GM18519 (cell line): ENCODE data around the gene SMAD5.

Source experiments
- ATAC-seq: cut with Tn5 transposase; IDR thresholded peaks from one replicate; pipeline ENCODE4 v1.9.1; 2021; ENCODE audit warnings: mild to moderate bottlenecking, moderate library complexity; ENCODE audit not compliant: unreplicated experiment, low FRiP score

The SMAD5 gene

DNA sequence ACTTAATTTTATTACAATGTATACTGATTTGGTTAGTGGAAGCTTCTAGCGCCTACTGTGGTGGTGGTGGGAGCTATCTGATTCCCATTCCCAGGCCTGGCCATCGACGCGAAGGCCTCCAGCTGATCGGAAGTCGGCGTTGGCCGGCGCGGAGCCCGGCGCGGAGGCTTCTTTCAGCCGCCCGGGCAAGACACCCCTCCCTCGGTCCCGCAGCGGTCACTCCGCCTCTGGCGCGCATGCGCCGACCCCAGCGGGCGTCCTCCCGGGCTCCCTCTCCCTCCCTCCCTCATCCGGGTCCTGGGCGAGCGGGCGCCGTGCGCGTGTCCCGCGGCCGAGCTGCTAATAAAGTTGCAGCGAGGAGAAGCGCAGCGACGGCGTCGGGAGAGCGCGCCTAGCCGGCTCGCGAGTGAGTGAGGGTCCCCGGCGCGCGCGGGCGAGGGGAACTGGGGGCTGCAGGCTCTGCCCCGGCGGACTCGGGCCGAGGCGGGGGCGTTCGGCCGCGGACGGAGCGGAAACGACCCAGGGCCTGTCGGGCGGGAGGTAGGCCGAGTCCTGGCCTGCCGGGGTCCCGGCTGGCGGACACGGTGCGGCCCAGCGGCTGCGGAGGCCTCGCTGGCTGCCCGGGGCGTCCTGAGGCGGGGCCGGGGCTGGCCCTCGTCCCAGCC lies at the start of gene SMAD5:
TSS of gene SMAD5 (plus strand) at position 289 of the 665 bp plus-strand sequence. CDS start 20,916 bp downstream, outside the sequence.
- peak; percentile 79 for ATAC-seq

DNA sequence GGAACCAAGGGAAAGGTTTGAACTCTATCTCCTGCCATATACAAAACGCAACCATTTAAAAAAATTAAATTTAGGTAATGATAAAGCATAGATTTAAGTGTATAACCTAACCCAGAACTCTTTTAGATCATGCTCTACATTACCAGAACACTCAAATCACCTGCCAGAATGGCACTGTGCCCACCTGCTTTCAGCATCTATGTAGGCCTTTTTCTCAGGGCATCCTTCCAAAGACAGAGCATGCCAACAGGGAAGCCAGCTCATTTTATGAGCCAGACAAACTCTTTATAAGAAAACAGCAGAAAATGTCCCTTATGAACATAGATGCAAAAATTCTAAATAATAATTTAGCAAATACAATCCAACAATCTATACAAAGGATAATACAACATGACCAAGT lies 47.9 kb upstream of the SMAD5 start:
- no peak for ATAC-seq

DNA sequence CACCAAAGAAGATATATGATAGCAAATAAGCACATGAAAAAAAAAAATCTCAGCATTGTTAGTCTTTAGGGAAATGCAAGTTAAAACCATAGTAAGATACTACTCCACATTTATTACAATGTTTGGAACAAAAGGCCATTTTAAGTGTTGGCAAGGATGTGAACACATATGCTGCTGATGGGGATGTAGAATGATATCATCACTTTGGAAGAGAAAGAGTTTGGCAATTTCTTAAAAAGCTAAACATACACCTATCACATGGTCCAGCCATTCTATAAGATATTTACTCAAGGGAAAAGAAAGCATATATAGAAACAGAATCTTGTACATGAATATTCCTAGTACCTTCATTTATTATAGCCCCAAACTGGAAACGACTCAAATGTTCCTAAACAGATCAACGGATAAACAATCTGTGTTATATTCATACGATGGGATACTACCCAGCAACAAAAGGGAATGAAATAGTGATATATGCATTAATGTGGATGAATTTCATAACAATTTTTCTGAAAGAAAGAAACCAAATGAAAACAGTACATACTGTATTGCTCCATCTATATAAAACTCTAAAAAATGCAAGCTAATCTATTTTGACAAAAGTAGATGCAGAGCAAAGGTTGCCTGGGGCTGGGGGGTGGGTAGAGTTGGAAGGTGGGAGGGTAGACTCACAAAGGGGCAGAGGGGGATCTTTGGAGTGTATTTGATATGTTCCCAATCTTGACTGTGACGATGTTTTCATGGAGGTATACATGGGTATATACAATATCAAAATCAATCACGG lies 45.7 kb upstream of the SMAD5 start:
- ATAC-seq: no peak

DNA sequence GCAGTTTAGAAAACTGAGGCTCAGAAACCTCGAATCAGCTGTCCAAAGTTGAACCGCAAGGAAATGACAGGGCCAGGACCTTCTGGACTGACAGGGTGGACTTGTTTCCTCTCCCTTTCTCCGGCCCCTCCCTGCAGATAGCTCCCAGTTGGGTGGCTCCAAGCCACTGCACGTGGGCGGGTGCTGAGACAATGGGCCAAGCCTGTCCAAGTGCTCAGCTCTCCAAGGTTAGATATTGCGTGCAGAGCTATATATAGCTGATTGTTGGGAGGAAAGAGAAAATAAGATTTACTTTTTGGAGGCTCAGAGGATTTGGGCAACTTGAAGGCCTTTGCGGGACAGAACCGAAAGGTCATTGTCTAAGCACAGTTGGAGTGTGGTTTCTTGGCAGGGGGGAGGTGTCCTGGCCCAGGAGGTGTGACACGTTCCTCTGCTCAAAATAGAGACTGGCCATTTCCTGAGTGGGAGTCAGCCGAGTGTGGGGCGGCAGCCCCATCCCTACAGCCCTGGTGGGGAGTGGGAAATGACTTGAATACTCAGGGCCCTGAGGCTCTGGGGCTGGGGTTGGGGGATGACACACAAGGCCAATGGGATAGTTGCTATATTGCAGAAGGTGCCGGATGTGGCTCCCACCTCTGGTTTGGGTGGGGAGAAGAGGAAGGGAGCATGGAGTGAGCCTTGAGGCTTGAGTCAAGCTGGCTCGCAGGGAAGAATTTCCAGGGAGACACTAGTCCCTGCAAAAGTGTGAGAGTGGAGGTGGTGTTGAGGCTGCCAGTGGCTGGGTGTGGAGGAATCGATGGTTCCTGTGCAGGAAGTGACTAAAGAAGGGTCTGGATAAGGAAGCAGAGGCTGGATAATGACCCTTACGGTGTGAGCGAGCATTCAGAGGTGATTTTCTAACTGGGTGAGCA lies 44.4 kb upstream of the SMAD5 start:
- ATAC-seq: no peak

DNA sequence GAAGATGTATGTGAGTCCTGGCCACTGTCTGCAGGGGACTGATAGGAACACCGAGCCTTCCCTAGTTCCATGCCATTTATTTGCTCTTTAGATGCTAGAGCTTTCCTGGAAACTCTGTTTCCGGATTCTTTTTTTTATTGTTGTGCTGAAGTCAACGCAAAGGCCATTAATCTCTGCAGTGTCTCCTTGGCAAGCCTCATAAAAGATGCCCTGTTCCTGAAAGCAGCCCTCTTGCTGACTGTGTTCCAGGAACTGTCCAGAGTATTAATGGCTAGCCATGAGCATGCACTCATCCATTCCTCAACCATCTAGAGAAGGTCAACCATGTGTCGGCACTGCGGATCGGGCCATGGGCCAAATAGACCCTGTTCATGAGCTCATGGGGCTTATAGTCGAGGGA lies 42.9 kb upstream of the SMAD5 start:
- no peak for ATAC-seq

DNA sequence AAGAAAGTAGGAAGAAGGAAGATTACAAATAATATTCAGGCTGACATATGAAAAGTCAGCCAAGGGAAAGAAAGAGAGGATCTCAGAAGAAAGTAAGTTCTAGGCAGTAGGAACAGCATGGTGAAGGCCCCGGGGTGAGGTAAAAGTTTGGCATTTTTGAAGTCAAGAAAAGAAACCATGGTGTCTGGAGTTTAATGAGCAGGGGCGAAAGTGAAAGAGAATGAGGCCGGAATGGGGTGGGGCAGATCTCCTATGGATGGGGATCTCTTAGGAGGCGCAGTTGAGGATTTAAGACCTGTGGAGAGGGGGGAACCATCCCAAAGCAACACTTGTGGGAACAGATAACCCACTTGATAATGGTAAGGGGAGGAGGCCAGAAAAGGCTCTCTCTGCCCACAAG lies 42.3 kb upstream of the SMAD5 start:
- ATAC-seq: no peak

DNA sequence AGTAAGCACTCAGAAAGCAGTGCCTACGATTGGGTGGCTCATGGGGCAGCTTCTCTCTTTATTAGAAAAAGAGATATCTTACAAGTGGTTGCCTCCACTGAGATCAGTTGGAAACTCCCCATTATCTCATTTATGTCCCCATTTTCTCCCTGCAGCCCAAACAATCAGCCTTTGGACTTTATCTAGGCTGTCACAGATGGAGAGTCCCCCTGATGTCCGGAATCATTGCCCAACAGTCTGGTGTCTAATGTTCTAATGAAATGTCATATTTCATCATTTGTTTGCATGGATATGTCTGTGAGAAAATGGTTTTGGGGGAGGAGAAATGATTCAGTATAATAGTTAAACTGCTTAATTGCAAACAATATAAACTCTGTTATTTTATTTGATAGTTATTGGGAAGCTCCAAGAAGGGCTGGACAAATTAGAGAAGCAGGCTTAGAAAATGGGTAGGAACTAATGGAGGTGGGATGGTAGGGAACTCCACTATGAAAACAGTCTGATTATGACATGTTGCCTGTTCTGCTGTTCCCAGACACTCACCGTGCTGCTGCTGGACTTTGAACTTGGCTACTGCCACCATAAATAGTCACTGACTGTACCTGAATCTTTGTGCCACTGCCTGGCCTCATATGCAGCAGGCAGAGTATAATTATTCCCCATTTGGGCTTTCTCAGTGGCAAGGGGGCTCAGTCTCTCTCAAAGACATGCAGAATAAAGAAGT lies 38.3 kb upstream of the SMAD5 start:
- ATAC-seq: no peak

DNA sequence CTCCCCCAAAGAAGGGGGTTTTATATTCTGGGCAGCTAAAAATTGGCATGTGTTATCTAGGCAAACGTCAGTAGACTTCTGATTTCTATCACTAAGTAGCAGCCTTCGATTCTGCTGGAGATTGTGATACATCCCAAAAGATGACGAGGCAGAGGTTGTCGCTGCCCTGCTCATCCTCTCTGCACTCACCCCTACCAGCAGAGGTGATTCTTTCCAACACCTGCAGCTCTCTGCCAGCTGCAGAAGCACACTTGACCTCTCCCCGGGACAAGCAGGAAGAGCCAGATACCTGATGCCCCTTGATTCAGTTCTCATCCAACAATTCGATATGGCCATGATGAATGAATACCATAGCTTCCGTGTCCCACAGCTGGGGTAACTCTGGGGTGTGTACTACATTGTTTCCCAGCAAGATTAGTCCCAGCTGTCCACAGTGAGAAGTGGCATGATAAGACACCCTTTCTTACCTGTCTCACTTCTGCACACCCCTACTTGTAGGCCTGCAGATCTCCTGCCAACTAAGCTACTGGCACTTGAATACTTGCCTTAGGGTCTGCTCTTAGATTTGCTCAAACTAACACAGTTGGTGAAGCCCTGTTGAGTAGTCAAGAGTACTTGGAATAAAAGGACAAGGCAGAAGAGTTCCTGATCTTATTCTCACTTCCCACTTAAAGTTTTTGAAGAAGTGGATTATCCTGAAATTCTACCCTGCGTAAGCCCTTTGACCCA lies 37.6 kb upstream of the SMAD5 start:
- ATAC-seq: no peak

DNA sequence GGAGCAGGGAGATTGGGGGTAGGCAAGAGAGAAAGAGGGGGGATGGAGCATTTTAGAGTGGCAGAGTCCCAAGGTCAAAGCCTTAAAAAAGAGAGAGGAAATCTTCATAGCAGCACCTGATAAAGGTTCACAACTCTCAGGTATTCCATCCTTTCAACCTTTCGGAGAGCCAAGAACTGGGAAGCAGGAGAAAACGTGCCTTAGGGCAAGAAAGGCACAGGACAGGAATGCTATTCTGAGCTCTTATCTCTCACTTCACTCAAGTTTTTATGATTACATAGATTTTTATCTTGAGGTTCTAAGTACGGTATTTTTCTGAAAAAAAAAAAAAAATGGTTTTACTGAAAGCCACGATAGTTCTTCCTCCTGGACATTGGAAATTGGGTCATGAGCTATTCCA lies 34.5 kb upstream of the SMAD5 start:
- no peak for ATAC-seq

DNA sequence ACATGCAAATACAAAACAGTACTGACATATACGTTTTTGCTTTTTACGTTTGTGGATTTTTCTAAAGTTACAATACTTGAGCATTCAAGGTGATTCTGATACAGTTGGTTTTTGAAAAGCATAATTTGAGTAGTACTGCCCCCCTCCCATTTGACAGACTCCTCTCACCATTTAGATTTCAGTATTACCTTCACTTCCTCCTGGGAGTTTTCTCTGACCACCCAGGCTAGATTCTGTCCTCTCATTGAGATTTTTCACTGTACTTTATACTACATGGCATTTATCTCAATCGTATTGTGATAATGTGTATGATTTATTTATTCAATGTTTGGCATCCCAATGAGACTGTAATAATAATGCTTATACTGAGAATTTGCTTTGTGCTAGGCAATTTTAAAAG lies 32.8 kb upstream of the SMAD5 start:
- ATAC-seq: no peak

DNA sequence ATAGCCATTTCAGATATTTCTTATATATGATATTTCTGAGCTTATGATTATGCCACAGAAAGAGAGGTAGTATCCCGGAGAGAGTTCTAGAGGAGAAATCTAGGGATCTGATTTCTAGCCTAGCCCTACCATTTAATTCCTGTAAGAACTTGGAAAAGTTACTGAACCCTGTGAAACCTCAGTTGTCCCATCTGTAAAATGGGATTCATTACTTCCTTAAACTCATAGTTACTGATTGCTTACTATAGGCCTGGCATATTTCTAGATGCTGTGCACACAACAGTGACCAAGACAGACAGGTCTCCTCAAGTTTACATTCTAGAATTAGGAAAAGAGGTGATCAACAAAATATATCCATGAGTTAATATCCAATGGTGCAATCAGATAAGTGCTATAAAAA lies 30.8 kb upstream of the SMAD5 start:
- no peak for ATAC-seq

DNA sequence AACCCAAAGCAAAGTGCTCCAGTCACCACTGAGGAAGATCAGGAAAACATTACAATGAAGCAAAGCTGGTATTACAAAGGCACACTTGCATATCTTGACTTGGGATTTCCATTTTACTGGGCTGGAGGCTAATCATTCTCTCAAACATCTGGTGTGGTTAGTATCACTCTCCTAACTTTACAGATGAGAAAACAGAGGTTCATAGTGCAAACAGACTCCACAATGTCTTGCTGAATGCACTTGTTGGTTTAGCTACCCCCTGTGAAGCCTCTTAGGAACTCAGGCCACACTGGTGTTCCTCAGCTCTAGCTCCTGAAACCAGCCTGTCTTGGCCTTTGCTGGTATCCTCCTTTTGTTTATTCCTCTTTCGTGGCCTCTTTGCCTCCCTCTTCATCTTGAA lies 29.5 kb upstream of the SMAD5 start:
- ATAC-seq: no peak

DNA sequence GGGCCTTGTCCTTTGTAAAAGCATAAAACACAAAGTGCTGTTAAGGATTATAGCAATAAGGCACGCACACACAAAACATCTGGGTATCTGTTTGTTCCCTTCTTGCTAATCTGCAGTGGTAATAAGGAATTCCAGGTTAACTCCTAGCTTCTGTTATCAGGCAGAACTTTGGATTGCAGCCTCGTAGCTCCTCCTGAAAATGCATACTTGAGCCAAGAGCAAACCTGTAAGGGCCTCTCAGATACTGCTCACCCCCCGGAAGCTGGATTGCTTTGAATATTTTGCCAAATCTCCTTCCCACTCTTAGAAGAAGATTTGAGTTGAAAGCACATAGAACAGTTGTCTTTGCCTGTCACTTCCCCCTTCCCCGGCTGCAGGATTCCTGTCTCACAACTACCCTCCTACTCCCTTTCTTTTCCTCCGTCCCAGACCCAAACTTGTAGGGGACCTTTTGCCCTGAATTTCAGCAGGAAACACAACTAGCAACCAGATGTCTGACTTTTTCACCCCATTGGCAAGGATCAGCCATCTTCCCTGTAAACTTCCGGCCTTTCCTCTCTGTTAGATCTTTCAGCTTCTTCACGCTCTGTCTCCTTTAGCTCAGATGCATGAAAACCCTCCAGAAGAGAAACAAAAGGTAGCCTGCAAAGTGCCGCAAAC lies 28.2 kb upstream of the SMAD5 start:
- no peak for ATAC-seq

DNA sequence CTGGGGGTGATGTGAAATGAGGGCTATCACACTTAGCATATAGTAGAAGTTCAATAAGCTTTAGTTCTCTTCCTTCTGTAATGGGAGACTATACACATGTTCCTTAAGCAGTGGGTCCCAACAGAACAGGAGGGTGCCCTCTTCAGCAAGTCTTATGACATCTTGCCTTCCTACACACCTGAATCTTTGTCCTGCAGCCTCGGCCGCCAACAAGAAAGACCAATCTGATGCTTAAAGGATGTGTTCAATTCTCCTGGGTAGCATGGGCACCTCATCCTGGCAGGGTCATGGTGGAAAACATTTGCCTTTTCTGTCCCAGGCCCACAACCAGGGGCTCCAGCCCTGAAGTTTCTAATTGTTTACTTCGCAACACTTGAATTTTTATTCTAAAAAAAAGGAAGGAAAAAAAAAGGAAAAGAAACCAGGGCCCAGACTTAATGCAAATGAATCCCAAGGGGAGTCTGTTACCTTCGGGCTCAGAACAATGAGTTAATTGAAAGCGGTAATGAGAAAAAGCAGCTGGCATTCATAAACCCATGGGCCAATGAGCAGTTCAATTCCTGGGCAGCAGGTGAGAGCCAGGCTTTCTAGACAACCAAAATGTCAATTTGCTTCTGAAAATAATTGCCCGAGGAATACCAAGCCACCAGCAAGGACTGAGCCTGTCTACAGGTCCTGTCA lies 26.2 kb upstream of the SMAD5 start:
- ATAC-seq: no peak

DNA sequence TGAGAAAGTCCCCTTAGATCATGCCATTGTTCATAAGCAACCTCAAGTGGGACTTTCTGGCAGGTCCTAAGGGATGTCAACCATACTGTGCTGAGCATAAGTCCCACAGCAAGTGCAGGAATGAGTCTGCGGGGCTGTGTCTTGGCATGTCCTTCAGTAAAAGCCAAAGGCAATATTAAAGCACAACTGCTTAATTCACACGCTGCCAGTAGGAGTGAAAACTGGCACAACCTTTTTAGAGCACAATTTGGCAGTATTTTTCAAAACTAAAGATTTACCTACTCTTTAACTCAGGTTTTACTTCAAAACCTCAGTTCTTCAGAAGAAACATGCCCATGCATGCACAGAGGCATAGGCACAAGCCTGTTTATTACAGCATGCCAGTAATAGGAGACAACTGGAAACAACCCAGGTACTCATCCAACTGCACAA lies 24.4 kb upstream of the SMAD5 start:
- no peak for ATAC-seq

DNA sequence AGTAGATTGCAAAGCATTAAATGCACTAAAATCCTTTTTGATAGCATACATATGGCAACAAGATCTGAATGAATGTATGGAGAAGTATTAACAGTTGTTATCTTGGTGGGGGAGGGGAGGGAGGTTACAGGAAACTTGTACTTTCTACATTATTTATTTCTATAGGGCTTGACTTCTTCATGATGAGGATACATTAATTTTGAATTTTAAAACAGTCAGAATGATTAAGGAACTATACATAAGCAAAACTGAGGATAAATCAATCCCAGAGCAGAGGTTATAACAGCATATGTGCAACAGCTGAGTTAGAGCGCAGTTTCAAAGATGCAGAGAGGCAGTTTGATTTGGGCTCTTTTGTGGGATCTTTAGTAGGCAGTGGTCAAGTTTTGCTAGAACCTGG lies 23.9 kb upstream of the SMAD5 start:
- ATAC-seq: no peak

DNA sequence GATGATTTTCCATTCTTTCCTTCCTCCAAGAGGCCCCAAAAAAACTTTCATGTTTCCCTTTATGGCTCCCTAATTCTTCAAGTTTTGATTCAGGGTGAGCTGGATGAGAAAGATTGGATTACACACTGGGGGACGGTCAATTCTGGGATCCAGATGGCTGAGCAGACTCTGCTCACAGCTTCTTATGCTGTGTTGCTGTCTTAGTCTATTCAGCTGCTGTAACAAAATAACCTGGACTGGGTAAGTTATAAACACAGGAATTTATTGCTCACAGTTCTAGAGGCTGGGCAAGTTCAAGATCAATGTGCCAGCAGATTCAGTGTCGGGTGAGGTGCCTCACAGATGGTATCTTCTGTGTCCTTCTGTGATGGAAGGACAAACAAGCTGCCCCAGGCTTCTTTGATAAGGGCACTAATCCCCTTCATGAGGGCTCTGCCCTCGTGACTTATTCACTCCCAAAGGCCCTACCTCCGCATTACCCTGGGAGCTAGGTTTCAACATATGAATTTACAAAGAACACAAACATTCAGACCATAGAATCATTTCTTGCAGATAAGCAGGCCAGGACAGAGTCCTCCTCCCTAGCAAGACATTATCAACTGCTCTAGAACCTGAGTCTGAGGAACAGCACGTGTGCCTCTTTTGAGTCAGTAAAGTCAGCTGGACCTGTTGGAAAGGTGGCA lies 23.1 kb upstream of the SMAD5 start:
- ATAC-seq: no peak

DNA sequence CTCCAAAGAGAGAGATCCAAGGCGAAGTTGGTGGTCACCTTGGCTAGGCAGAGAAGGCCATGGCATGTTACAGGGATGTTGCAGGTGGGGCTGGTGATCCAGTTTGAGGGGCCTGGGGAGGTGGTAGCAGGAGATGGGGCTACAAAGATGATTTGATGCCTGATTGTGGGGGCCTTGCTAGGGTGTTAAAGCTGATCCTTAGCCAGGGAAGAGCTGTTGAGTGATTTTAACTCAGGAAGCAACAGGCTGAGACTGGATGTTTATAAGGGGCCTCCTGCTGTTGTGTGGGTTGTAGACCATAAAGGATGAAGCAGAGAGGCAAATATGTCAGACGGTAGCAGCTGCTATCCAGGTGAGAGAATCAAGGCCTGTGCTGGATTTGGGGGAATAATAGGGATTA lies 19.0 kb upstream of the SMAD5 start:
- ATAC-seq: no peak
